PFSK-1 (cell line): Measurements from ENCODE around the gene COPG2.

Experiments used
- FOXP2 ChIP-seq: optimal IDR thresholded peaks from 2 replicates; pipeline ENCODE3; 2011; ENCODE audit warnings: borderline replicate concordance, control low read depth, inconsistent platforms; ENCODE audit not compliant: insufficient read depth; ENCODE audit errors: extremely low read length, extremely low read depth
- POLR2AphosphoS5 ChIP-seq: IDR thresholded peaks from 2 replicates; pipeline ENCODE4 v1.6.1; 2012; ENCODE audit warnings: low read depth, mild to moderate bottlenecking, control low read depth, low read length, moderate library complexity
- REST ChIP-seq, 2 experiments: IDR thresholded peaks; 2 replicates each; pipeline versions ENCODE4 v1.6.1 to v1.8.0; 2011 to 2012; ENCODE audit warnings: low read depth in 2 of 2, low read length in 2 of 2, control low read depth in 1 of 2, inconsistent platforms in 1 of 2, mild to moderate bottlenecking in 1 of 2, moderate library complexity in 1 of 2; ENCODE audit not compliant: insufficient read depth in 1 of 2
- SIN3A ChIP-seq: IDR thresholded peaks from 2 replicates; pipeline ENCODE4 v1.6.1; 2012; ENCODE audit warnings: mild to moderate bottlenecking, low read length, moderate library complexity, borderline replicate concordance; ENCODE audit not compliant: insufficient read depth
- TAF1 ChIP-seq: IDR thresholded peaks from 2 replicates; pipeline ENCODE4 v1.6.1; 2012; ENCODE audit warnings: low read length, control low read depth, borderline replicate concordance; ENCODE audit not compliant: insufficient read depth

COPG2 gene

GRCh38 chr7:130703851-130704250, 35.3 kb upstream of the COPG2 start:
- no peak for TF ChIP-seq POLR2AphosphoS5
- TF ChIP-seq REST (IDR thresholded peaks at IDR 0.05; ENCODE audit: insufficient read depth in 1 of 2, low read depth in 2 of 2, low read length in 2 of 2), result no peak
- TF ChIP-seq SIN3A, result no peak
- no peak for TF ChIP-seq TAF1
- no peak for TF ChIP-seq FOXP2

- TF ChIP-seq TAF1 (no peak), SIN3A (no peak), FOXP2 (no peak), POLR2AphosphoS5 (no peak), REST (IDR thresholded peaks at IDR 0.05; ENCODE audit: insufficient read depth in 1 of 2, low read depth in 2 of 2, low read length in 2 of 2) (no peak)
Observed at GRCh38 chr7:130701650-130702049, 33.1 kb upstream of the COPG2 start.

GRCh38 chr7:130700760-130701159, 32.2 kb upstream of the COPG2 start:
- no peak for TF ChIP-seq TAF1
- no peak for TF ChIP-seq FOXP2
- no peak for TF ChIP-seq SIN3A
- no peak for TF ChIP-seq REST (IDR thresholded peaks at IDR 0.05; ENCODE audit: insufficient read depth in 1 of 2, low read depth in 2 of 2, low read length in 2 of 2)
- TF ChIP-seq POLR2AphosphoS5, result no peak

GRCh38 chr7:130699686-130700085, 31.1 kb upstream of the COPG2 start:
- TF ChIP-seq SIN3A (no peak), REST (IDR thresholded peaks at IDR 0.05; ENCODE audit: insufficient read depth in 1 of 2, low read depth in 2 of 2, low read length in 2 of 2) (no peak), FOXP2 (no peak), POLR2AphosphoS5 (no peak), TAF1 (no peak)

- TF ChIP-seq TAF1, result no peak
- no peak for TF ChIP-seq REST (IDR thresholded peaks at IDR 0.05; ENCODE audit: insufficient read depth in 1 of 2, low read depth in 2 of 2, low read length in 2 of 2)
- no peak for TF ChIP-seq FOXP2
Observed at GRCh38 chr7:130697820-130698219, 29.3 kb upstream of the COPG2 start.
